Activated CD4-positive, alpha-beta T cell treated with anti-CD3 and anti-CD28 coated beads, Interleukin-2, Interleukin-4, amounts not matched to agents 100 ng/mL and 50 ng/mL, durations not matched to agents 16 hours and 8 hours (primary cell): ENCODE measurements around the gene DCPS.
"Not testable (repeated sequence)": the region's sequence is repeated elsewhere in the genome, so short reads cannot be mapped to it uniquely, and the experiment has no call there.

Source experiments
- DNase-seq: peaks from one replicate; pipeline ENCODE4 v3.0.0-alpha.2; 2020; ENCODE audit warnings: low spot score

DCPS gene

DNA sequence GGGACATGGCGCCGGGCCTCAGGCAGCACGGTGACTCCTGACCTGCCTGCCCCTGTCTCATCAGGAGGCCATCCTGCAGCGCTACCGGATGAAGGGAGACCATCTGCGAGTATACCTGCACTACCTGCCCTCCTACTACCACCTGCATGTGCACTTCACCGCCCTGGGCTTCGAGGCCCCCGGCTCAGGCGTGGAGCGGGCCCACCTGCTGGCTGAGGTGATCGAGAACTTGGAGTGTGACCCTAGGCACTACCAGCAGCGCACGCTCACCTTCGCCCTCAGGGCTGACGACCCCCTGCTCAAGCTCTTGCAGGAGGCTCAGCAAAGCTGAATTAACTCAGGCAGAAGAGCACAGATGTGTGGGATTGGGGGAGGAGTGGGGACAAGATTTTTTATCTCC lies 41.4 kb downstream of the DCPS start:
- no peak for DNase-seq

DNA sequence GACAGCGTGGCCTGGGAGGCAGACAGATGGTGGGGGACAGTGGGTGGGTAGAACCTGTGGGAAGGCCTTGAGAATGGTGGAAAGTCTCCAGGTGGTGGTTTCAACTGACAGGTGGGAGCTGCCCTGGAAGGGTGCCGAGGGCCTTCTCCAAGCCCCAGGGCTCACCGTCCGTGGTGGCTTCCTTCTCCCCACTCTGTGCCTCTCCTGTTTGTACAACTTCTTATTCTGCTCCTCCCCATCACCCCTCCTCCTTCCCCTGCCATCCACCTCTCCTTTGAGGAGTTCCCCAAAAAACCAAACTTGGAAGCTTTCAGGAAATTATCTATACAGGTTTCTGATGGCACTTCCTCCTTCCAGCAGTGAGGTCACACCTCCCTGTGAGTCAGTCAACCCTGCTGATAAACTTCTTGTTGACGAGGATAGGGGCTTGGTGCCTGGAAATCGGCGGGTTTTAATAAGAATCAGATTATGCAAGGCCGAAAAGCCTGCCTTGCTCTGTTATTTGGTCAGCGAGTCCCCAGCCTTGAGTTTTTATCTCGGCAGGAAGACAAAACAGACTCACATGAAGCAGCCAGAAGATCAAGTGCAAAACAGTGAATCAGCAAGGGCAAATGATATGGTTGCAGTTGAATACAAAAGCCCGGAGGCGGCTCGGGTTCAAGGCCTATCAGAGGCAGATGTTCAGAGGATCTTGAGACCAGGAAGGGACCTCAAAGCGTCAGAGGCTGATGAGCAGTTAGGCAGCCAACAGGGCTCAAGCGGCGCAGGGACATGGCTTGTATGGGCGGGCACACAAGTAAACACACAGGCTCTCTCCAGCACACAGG lies 42.1 kb downstream of the DCPS start:
- peak; percentile 21 for DNase-seq

DNA sequence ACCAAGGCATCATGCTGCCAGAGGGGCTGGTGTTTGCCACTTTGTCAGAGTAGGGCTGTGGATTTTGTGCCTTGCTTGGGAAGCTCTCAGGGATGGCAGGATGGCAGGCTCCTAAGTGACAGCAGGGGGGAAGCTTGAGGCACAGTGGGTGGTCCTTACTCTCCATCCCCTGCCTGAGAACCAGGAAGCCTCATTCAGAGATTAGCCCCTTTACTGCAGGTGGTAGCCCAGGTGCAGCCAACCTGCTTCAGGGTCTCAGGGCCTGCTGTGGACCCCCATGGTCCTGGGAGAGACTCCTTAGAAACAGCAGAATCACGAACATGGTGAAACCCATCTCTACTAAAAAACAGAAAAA lies 42.7 kb downstream of the DCPS start:
- no peak for DNase-seq

DNA sequence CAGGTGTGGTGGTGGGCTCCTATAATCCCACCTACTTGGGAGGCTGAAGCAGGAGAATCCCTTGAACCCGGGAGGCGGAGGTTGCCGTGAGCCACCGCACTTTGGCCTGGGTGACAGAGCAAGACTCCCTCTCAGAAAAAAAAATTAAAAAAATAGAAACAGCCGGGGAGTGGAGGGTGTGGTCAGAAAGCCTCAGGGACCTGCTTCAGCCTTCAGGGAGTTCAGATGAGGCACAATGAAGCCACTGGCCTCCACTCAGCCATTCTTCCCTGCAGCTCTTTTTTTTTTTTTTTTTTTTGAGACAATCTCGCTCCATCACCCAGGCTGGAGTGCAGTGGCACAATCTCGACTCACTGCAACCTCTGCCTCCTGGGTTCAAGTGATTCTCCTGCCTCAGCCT lies 43.1 kb downstream of the DCPS start:
- DNase-seq, result not testable (repeated sequence)

DNA sequence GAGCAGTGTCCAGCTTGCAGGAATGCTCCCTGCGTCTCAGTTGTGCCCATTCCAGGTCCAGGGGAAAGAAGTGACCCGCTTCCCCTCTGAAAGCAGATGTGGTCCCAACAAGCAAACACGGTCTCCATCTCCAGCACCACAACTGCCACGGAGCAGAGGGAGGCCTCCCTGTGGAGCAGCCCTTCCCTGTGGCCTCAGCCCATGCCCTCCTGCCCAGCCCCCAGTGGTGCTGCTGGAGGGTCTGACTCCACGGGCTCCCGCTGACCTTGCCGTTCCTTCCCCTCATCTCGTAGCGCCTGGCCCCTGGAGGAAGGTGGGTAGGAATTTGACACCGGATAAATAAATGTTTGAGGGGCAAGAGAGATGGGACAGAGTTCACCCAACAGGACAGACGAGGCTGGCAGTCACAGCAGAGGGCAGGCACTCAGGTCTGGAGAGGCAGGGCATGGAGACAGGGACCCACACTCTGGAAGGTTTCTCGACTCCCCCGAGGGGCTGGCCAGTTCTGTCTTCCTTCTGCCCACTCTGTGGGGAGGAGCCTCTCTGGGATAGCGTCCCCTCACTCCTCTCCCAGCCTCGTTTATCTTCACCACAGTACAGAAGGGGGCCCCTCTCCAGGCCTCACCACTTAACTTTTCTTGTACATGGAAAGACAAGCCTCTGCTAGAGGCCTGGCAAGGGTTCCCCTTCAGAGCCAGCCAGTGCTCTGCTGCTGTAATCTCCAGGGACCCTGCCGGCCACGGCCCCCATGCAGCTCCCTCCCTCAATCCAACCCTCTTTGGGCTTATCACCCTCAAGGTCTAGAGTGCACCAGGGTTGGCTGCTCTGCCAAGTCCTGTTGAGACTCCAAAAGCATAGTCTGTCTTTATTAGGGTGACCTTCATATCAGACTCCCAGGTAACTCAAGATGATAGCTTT lies 44.1 kb downstream of the DCPS start:
- DNase-seq, result no peak

DNA sequence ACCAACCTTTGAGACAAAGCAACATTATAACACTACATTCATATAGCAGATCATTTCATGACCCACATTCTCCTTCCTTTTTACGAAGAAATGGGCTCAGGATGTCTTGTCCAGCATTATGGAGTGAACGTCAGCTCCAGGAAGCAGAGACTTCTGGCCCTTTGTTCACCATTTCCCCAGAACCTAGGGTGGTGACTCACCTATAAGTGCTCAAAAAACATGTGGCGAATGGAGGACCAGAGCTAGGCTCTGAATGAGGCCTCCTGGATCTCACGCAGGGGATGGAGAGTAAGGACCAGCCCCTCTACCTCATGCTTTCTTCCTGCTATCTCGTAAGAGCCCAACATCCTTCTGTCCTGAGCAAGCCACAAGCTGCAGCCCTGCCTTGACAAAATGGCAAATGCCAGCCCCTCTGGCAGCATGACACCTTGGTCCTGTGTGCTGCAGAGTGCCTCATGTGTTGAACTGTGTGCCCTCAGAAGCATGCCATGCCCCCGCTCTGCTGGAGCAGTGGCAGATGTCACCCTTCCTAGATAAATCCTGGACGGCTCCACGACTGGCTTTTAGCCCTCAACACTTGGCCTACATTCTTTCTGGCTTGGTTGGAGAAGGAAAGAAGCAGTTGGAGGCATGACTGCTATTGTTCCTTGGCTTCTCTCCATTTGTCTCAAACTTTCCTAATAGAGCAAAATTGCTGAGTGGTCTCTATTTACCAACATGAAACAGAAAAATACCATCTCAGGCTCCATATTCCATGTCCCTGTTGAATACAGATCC lies 45.1 kb downstream of the DCPS start:
- DNase-seq, result no peak

DNA sequence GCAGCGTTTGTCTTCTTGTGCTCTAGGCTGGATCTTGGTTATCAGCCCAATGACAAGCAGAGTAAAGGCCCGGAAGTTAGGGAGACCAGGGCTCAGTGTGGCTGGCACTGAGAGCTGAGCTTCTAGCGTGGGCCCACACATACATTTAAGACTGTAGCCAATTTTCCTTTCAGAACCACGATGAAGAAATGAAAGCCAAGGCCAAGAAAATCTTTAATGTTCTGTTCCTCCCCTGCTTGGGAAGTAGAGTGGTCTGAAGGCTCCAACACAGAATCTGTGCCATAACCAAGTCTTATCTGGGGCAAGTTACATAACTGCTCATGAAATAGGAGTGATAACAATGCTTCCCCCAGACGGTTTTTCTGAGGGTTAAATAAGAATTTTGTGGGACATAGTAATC lies 47.0 kb downstream of the DCPS start:
- DNase-seq, result no peak

DNA sequence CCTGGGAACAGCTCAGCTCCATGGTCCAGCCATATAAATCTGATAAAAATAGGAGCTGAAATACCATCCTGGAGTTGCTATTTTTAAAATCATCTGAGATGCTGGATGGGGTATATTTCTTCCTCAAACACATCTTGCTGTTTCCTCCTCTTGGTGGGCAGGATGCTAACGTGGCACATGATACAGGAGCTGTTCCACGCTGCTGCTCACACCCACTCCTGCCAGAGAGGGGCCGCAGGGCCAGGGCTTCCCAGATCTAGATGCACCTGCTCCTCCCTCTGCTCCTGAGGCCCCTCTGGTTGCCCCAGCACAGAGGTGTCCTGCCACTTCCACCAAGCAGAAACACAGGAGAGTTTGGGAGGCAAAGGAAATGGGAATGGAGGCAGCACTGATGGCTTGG lies 48.3 kb downstream of the DCPS start:
- no peak for DNase-seq

DNA sequence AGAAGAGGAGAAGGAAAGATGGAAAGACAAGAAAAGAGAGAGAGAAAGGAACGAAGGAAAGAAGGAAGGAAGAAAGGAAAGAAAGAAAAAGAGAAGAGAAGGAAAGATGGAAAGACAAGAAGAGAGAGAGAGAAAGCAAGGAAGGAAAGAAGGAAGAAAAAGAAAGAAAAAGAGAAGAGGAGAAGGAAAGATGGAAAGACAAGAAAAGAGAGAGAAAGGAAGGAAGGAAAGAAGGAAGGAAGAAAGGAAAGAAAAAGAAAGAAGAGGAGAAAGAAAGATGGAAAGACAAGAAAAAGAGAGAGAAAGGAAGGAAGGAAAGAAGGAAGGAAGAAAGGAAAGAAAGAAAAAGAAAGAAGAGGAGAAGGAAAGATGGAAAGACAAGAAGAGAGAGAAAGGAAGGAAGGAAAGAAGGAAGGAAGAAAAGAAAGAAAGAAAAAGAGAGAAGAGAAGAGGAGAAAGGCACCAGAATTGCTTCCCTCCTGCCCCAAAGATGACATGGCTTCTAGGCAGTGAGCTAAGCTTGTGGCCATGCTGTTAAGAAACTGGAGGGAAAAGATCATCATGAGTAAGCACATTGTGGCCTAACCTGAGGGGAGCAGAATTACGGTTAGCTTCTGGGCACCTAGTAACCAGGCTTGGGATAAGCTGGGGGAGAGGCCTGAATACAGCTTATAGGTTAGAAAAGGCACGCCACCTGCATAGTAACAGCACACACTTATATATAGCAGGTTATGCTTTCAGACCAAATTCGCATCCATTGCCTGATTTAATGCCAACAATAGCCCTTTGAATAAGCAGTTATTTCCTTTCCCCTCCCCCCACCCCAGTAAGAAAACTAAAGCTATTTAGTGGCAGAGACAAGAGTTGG lies 49.3 kb downstream of the DCPS start:
- DNase-seq, result peak; percentile 76

DNA sequence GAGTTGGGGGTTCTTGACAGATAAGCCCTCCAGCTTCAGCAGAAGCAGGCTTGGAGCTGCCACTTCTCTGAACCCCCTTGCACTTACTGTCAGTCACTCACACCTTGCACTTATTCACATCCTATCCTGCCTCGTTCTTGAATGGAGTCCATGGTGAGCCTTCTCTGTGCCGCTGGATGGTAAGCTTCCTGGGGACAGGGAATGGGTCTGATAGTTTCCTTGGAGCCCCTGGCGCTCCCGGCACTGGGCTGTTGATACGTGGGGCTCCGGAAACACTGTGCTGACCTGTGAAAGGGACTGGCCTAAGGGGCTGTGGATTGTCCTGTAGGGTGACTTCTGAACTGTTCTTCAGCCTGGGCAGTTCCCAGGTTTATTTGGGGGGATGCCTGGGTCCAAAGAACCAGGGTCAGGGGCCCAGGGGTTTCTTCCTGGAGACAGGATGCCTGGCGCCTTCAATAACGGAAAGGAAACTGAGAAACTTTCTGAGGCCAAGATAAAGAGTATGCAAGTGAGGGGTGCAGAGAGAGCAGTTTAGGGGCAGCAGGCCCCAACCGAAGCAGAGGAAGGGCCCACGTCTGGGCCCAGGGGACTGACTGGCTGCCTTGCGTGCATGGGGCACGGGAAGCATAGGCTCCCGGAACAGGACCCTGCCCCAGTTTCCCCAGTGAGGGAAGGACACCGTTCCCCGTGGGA lies 50.9 kb downstream of the DCPS start:
- DNase-seq, result peak; percentile 20

DNA sequence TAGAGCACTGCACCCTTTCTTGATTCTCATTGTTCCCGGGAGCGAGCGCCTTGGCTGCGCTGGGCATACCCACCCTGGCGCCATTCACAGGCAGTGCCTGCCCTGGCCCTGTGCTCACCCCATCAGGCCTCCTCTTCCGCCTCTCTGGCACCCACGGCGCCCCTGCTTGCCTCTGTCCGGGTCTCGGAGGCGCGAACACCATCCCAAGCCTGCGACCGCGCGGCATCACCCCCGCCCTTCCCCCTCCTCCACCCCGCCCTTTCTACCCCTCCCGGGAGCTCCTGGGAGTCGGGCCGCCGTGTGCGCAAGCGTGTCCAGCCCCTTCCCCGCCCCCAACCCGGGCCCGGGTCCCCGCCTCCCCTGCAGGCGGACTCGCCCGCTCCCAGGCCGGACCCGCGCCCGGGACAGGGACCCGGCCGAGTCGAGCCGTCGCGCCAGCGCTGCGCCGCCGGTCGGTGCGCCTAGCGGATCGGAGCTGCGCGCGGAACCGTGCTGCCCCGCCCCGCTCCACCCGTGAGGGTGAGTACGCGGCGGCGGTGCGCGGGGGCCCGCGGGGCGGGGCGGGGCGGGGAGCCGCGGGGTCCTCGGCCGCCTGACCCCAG lies 51.6 kb downstream of the DCPS start, which contains the start of gene ST3GAL4:
ST3GAL4 (plus strand) TSS at position 363 of the 602 bp plus-strand sequence. CDS start 50,470 bp downstream, outside the sequence.
- DNase-seq, result peak; percentile 87

DNA sequence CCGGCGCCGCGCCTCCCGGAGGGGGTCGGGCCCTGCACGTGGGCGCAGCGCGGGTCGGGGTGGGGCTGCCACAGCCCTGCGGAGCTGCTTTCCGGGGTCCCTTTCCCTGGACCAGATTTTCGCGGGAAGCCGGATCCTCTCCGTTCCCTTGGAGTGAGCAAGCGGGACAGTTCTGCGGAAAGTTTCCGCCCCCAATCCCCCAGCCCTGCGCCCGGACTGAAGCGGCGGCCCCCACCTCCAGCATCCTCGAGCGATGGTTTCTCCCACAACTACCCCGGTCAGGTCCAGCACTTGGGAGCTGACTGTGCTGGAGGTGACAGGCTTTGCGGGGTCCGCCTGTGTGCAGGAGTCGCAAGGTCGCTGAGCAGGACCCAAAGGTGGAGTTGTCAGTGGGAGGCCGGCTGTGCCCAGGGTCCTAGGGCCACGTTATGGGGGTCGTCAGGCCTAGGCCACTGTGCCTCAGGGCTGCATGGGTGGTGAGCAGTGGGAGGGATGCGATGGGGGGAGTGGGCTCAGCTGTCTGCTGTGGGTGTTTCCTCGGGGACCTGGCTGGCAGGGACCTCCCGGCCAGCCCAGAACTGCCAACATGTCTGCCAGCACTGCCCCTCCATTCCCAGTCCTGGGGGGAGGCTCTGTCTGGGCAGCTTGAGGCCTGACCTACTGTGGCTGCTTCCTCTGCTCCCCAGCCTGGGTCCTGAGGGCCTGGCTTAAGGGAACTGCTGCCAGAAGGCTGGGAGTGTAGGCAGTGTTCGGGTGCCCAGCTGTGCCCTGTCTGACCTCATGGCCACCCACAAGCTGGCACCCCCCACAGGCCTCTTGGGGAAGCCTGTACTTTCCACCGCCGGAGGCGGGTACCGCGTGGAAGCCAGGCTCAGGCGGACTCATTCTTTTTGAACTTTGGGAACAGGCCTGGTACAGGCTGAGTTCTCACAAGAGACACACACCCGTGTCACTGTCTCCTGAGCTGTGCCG lies 52.4 kb downstream of the DCPS start:
- no peak for DNase-seq

DNA sequence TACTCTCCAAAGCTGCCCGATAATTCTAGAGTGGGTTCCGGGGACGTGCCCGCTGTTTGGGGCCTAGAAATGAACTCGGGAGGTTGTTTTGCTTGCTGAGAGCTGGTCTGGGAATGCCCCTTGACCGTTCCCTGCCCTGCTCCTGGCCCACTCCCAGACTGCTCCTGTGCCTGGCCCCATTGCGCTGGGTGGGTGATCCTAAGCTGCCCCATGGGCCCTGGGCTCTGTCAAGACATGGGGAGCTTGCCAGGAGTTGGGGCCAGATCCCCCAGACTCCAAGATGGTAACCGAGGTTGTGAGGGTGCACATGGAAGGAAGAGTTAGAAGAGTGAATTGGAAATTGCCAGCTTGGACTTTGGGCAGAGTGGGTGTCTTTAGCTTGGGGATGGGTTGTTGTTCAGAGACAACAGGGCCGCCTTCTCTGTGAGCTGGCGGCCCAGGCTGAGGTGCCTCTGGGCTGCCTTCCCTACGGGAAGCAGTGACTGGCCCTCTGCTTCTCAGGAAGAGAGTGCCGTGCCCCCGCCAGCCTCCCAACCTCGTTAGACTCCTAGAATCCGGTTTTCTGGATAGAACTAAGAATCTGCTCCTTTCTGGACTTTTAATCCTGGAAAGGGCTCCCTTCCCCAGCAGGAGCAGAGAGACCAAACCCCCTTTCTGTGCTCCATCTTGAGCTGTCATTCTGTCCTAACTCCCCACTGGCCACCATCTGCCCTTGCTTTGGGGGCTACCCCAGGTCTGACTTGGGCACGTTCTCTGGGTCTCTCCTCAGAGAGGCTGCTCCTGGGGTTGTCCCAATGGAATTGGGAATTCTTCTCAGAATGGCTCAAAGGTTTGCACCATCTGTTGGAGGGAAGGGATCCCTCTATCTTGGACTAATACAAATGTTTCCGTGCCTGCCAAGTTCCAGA lies 53.4 kb downstream of the DCPS start:
- DNase-seq, result no peak

DNA sequence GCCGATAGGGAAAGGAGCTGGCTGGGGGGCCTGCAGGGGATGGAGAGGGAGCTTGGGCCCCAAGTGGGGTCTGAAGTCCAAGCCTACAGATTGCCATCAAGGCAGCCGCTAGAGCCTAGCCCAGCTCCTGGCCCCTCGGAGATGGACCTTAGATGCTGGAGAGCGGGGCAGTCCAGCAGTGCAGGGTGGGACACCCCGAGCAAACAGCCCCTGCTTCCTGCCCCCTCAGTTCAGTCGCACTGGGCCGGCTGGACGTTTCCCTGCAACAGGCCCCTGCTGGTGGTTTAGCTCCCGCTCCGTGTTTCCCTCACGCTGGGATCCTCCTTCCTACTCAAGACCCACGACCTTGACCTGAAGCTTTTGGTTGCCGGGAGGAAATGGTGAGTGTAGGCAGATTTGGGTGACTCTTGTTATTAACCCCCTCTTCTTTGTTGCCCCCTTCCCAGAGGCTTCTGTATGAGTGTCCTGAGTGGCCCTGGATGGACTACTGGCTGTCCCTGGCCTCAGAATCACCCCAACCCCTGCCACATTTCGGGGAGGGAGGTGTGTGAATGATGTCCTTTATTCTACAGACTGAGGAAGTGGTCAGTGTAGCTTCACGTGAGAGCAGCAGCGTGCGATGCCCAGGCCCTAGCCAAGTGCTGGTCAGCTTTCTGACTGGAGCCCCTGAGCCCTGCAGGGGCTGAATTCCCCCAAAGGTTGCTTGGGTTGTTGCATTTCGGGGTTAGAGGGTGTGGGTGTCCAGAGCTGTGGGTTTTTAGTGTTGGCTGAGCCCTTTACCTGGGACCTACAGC lies 54.3 kb downstream of the DCPS start:
- DNase-seq, result no peak

DNA sequence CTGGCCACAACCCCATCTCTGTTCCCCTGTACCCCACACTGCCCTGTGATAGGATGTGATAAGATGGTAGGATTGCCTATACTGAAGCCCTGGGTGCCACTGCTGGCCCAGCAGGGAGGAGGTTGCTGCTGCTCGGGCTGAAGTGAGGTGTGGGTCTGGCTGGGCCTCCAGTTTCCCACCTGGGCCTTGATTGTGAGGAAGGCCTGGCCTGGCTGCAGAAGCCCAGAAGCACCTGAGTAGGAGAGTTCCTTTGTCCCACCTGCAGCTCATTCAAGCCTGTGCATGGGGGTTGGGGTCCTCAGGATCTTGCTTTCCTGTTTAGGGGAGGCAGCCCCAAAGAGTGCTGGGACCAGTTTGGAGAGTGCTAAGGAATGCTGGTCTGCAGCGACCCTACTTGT lies 54.9 kb downstream of the DCPS start:
- no peak for DNase-seq

DNA sequence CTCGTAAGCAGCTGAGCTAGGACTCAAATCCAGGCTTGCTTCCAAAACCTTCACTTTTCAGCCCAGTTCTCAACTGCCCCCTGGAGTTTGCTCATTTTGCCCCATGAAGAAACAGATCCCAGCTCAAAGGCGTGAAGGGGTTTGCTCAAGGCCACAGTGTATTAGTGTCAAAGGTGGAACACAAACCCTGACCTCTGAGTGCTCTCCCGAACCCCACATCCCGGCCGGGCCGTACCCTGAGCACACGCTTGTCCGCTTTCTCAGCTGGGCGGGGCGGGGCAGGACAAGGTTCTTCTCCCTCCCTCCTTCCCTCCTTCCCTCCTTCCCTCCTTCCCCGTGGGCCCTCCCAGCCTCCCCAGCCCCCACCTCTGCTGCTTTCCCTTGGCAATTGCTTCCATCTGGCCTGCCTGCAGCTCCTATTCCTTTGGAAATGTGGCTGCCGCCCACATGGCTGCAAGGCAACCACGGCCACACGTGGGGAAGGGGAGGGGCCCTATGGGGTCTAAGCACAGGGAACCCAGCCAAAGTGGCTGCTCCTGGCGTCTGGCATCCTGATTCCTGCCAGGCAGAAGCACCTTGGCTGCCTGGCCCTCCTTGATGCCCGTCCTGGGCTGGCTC lies 55.7 kb downstream of the DCPS start:
- DNase-seq, result no peak

DNA sequence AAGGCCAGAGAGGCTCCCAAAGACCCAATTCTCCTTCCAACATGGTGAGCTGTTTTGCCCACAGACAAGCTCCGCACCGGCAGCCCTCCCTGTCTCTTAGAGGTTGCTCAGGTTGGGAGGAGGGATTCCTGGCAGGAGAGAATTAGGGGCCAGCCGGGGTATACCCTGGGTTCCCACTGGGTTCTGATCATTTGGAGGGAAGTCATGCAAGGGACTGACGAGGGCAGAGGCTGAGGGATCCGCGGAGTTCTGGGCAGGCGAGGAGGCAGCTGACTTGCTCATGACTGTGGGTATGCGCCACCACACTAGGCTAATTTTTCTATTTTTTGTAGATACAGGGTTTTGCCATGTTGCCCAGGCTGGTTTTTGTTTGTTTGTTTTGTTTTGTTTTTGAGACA lies 56.2 kb downstream of the DCPS start:
- DNase-seq, result no peak
